Panc1 (cell line): ENCODE data around the gene TP53I3. TPM values are rescaled to one million over a fixed set of nuclear protein-coding genes. Genes with fewer than 3 reads are reported as not detected.

Experiments used
- ATAC-seq: fragments of 200-7000 bp; cut with Tn5 transposase; 2 replicates; pipeline ENCODE4 v1.9.1; 2020; ENCODE audit warnings: mild to moderate bottlenecking, moderate library complexity
- BruUV-seq: library from RNA; stranded (reverse); fragments of 400-500 nt; replicated peaks from 2 replicates; lab custom pipeline; 2021; lab: Mats Ljungman, UMichigan
- CTCF ChIA-PET: fragments of 300-600 bp; sonication (Branson Sonifier 250); formaldehyde crosslinking; loops from one replicate; lab custom pipeline; 2022; ENCODE audit warnings: antibody characterized with exemption; lab: Charles Lee
- POLR2A ChIA-PET: fragments of 300-600 bp; sonication (Branson Sonifier 250); formaldehyde crosslinking; loops from one replicate; lab custom pipeline; 2022; ENCODE audit warnings: antibody characterized with exemption; lab: Charles Lee
- DNase-seq: peaks from one replicate; pipeline ENCODE4 v3.0.0-alpha.2; 2010; ENCODE audit warnings: low read depth, low spot score
- H3K27ac ChIP-seq: 2 replicates; pipeline ENCODE4 v1.5.1; 2011; ENCODE audit warnings: mild to moderate bottlenecking, low read length, inconsistent platforms
- H3K27me3 ChIP-seq: fragments of 200-500 bp; sonication (Bioruptor generic); 2 replicates; pipeline ENCODE4 v1.6.0; 2014; ENCODE audit warnings: low read length, inconsistent platforms; ENCODE audit not compliant: control insufficient read depth, insufficient read depth
- H3K36me3 ChIP-seq: fragments of 200-500 bp; sonication (Bioruptor generic); 2 replicates; pipeline ENCODE4 v1.5.1; 2014; ENCODE audit warnings: inconsistent platforms, mild to moderate bottlenecking, low read length, moderate library complexity; ENCODE audit not compliant: control insufficient read depth, insufficient read depth
- H3K4me1 ChIP-seq: 2 replicates; pipeline ENCODE4 v1.5.1; 2011; ENCODE audit warnings: inconsistent platforms, mild to moderate bottlenecking, low read length, moderate library complexity; ENCODE audit not compliant: control insufficient read depth, insufficient read depth
- H3K4me3 ChIP-seq, 2 experiments: 2 replicates each; pipeline ENCODE4 v1.5.1; 2011 to 2012; ENCODE audit warnings: low read depth in 2 of 2, low read length in 2 of 2, mild to moderate bottlenecking in 2 of 2, inconsistent platforms in 1 of 2, moderate library complexity in 1 of 2
- H3K9me3 ChIP-seq: fragments of 200-500 bp; sonication (Bioruptor generic); 2 replicates; pipeline ENCODE4 v1.5.1; 2014; ENCODE audit warnings: low read depth, mild to moderate bottlenecking, inconsistent platforms, low read length, moderate library complexity; ENCODE audit not compliant: control insufficient read depth, insufficient read depth
- CTCF ChIP-seq: fragments of 450-650 bp; IDR thresholded peaks from 2 replicates; pipeline ENCODE4 v1.5.1; 2017; ENCODE audit warnings: mild to moderate bottlenecking
- POLR2AphosphoS5 ChIP-seq: IDR thresholded peaks from 2 replicates; pipeline ENCODE4 v1.6.1; 2012; ENCODE audit warnings: mild to moderate bottlenecking, low read depth, low read length, moderate library complexity
- REST ChIP-seq, 2 experiments: IDR thresholded peaks; 2 replicates each; pipeline ENCODE4 v1.6.1; 2011 to 2012; ENCODE audit warnings: low read depth in 2 of 2, control low read depth in 1 of 2, low read length in 1 of 2, mild to moderate bottlenecking in 1 of 2, moderate library complexity in 1 of 2; ENCODE audit not compliant: insufficient read depth in 1 of 2
- SIN3A ChIP-seq: IDR thresholded peaks from 2 replicates; pipeline ENCODE4 v1.6.1; 2012; ENCODE audit warnings: low read depth, mild to moderate bottlenecking, low read length, moderate library complexity, borderline replicate concordance; ENCODE audit not compliant: insufficient read depth
- TCF7L2 ChIP-seq: IDR thresholded peaks from 2 replicates; pipeline ENCODE4 v1.6.1; 2011; ENCODE audit warnings: mild to moderate bottlenecking, low read depth, low read length, inconsistent platforms
- in situ Hi-C: cut with HindIII; loops from 2 replicates; pipeline ENCODE4 v1.10.0; 2016; ENCODE audit warnings: low sequenced_read_pairs, low pct_unique_long_range_greater_than_20kb
- intact Hi-C: fragments of 100-400 bp; cut with micrococcal nuclease; formaldehyde crosslinking; loops from one replicate; pipeline ENCODE4 v1.10.0; 2022; ENCODE audit not compliant: unreplicated experiment
- total RNA-seq: library from RNA; stranded (reverse); gene quantifications from one replicate; pipeline ENCODE4 v1.2.1, GENCODE V29; 2021; ENCODE audit not compliant: unreplicated experiment

Gene TP53I3
- total RNA-seq, 1 experiment from 2014 or later, result 51.3 TPM

- intact Hi-C loops, result loop anchor here (5.0 to 10.0 kb wide), 2 partner anchors 82 to 96 kb away; no protein-coding TSS in a partner anchor
- Histone ChIP-seq H3K4me1 (peaks cover 16% of the 10 kb centered on the region), H3K36me3 (peaks cover 2% of the 10 kb centered on the region; the same call in 1 of the 2 replicates), H3K4me3 (peak overlapping the region; percentile 65 to 89), H3K27ac (peak overlapping the region; percentile 99), H3K27me3 (no peaks in the 10 kb centered on the region), H3K9me3 (no peaks in the 10 kb centered on the region)
- in situ Hi-C loops, result no loop called here
- no peak for DNase-seq
- no TSS peak for BruUV-seq
- CTCF ChIA-PET, result interaction anchor here (0.6 to 2.2 kb wide), 4 partner anchors 12 to 156 kb away, joined by 3 to 12 read pairs (median 4); partner anchors contain the start of genes ATAD2B and WDCP
- no peak for TF ChIP-seq POLR2AphosphoS5
- no peak for TF ChIP-seq CTCF
- no peak for TF ChIP-seq TCF7L2
- no peak for TF ChIP-seq SIN3A
- TF ChIP-seq REST (IDR thresholded peaks at IDR 0.05; ENCODE audit: insufficient read depth in 1 of 2, low read depth in 2 of 2, low read length in 1 of 2), result no peak
- POLR2A ChIA-PET, result interaction anchor here (0.6 kb wide), 1 partner anchor 28 kb away, joined by 3 read pairs; no protein-coding TSS in a partner anchor
- ATAC-seq, result no peak
These were observed 1.7 kb downstream of the TP53I3 start for GRCh38 chr2:24082787-24083566.

GRCh38 chr2:24080701-24081100, 3.9 kb downstream of the TP53I3 start:
- intact Hi-C loops (loop anchor here (5.0 to 10.0 kb wide), 2 partner anchors 84 to 93 kb away; no protein-coding TSS in a partner anchor), in situ Hi-C loops (no loop called here)
- ChIA-PET CTCF (no interaction called here), POLR2A (no interaction called here)
- H3K4me1 ChIP-seq, result peaks cover 22% of the 10 kb centered on the region
- no peak overlapping the region for H3K4me3 ChIP-seq
- DNase-seq (no peak), ATAC-seq (no peak)
- no peaks in the 10 kb centered on the region for H3K27me3 ChIP-seq
- BruUV-seq, result no TSS peak
- no peaks in the 10 kb centered on the region for H3K9me3 ChIP-seq
- peaks cover 5% of the 10 kb centered on the region; the same call in 1 of the 2 replicates for H3K36me3 ChIP-seq
- H3K27ac ChIP-seq, result no peak overlapping the region
- TF ChIP-seq REST (IDR thresholded peaks at IDR 0.05; ENCODE audit: insufficient read depth in 1 of 2, low read depth in 2 of 2, low read length in 1 of 2) (no peak), SIN3A (no peak)
